Thyroid gland (tissue), 4 donors: ENCODE data around the gene LRRC47. TPM values are rescaled to one million over a fixed set of nuclear protein-coding genes. Genes with fewer than 3 reads are reported as not detected.

Experiments
- DNase-seq, 2 donors: peaks; one replicate each; pipeline ENCODE4 v3.0.0-alpha.2; 2019
- H3K27ac ChIP-seq, 3 donors: fragments of 200-600 bp; sonication (generic); 1 replicate in 2 of 3; 2 replicates in 1 of 3; pipeline ENCODE4 v1.5.1; 2016 to 2019; ENCODE audit warnings: mild to moderate bottlenecking in 1 of 3, moderate library complexity in 1 of 3
- H3K27me3 ChIP-seq: fragments of 200-600 bp; sonication (generic); one replicate; pipeline ENCODE4 v1.5.1; 2019
- H3K36me3 ChIP-seq, 2 donors: fragments of 200-600 bp; sonication (generic); one replicate each; pipeline ENCODE4 v1.5.1; 2016 to 2019
- H3K4me1 ChIP-seq, 2 donors: fragments of 200-600 bp; sonication (generic); one replicate each; pipeline ENCODE4 v1.5.1; 2017 to 2019
- H3K4me3 ChIP-seq, 3 donors: fragments of 200-600 bp; sonication (generic); replicated peaks in 1 of 3; 1 replicate in 2 of 3; 2 replicates in 1 of 3; pipeline ENCODE4 v1.5.1; 2016; ENCODE audit warnings: mild to moderate bottlenecking in 1 of 3
- H3K9me3 ChIP-seq: fragments of 200-600 bp; sonication (generic); one replicate; pipeline ENCODE4 v1.5.1; 2017
- POLR2A ChIP-seq, 2 donors: fragments of 450-650 bp; IDR thresholded peaks; one replicate each; pipeline ENCODE4 v1.6.1; 2017; ENCODE audit warnings: antibody characterized with exemption in 2 of 2, mild to moderate bottlenecking in 2 of 2, moderate library complexity in 1 of 2
- WGBS, 2 donors: methylation state at CpG; one replicate each; pipeline ENCODE4 v1.1.5; 2017; 5-methylcytosine and 5-hydroxymethylcytosine counted together
- intact Hi-C: fragments of 100-400 bp; cut with DNase I; formaldehyde crosslinking; loops from one replicate; pipeline ENCODE4 v1.15.1; 2023
- total RNA-seq, 4 donors: library from RNA; depleted of rRNA; stranded (reverse); fragments of >200 nt; gene quantifications; one replicate each; pipeline ENCODE4 v1.2.3, GENCODE V29; 2016
- TF ChIP-seq, protein P1 (sequence below), 6 experiments: fragments of 200-600 bp in 3 of 6; fragments of 450-650 bp in 3 of 6; sonication (generic) in 3 of 6; IDR thresholded peaks; one replicate each; pipeline ENCODE4 v1.5.1; 2016 to 2019; ENCODE audit warnings: antibody characterized with exemption in 6 of 6, mild to moderate bottlenecking in 2 of 6, inconsistent platforms in 1 of 6, moderate library complexity in 1 of 6

Gene LRRC47
- total RNA-seq, 4 donors from 2014 or later, result 38.7 to 45.2 (median 43.7) TPM

GRCh38 chr1:3778590-3779264 lies 17.6 kb downstream of the LRRC47 start:
- no peak overlapping the region for H3K27ac ChIP-seq
- intact Hi-C loops, result no loop called here
- DNase-seq, result no peak

GRCh38 chr1:3777647-3778589 lies 18.4 kb downstream of the LRRC47 start:
- Histone ChIP-seq H3K36me3 (peaks cover 30 to 38% of the 10 kb centered on the region in 2 donors), H3K4me1 (peaks cover 31 to 45% of the 10 kb centered on the region in 2 donors), H3K27me3 (no peaks in the 10 kb centered on the region), H3K9me3 (no peaks in the 10 kb centered on the region), H3K4me3 (no peak overlapping the region), H3K27ac (peak overlapping the region in 1 of 3 donors; percentile 65)
- WGBS, 2 donors, result 78 to 94% methylated on average over 12 to 13 of the region's 20 CpGs
- intact Hi-C loops, result no loop called here
- no peak for DNase-seq
- TF ChIP-seq, protein P1, sequence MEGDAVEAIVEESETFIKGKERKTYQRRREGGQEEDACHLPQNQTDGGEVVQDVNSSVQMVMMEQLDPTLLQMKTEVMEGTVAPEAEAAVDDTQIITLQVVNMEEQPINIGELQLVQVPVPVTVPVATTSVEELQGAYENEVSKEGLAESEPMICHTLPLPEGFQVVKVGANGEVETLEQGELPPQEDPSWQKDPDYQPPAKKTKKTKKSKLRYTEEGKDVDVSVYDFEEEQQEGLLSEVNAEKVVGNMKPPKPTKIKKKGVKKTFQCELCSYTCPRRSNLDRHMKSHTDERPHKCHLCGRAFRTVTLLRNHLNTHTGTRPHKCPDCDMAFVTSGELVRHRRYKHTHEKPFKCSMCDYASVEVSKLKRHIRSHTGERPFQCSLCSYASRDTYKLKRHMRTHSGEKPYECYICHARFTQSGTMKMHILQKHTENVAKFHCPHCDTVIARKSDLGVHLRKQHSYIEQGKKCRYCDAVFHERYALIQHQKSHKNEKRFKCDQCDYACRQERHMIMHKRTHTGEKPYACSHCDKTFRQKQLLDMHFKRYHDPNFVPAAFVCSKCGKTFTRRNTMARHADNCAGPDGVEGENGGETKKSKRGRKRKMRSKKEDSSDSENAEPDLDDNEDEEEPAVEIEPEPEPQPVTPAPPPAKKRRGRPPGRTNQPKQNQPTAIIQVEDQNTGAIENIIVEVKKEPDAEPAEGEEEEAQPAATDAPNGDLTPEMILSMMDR (IDR thresholded peaks at IDR 0.05), result no peak
- TF ChIP-seq POLR2A (IDR thresholded peaks at IDR 0.05), result no peak

More at GRCh38 chr1:3778590-3779264, 17.6 kb downstream of the LRRC47 start:
- no peaks in the 10 kb centered on the region for H3K27me3 ChIP-seq
- WGBS, 2 donors, result 60 to 78% methylated on average over 7 to 12 of the region's 14 CpGs
- TF ChIP-seq, protein P1 (IDR thresholded peaks at IDR 0.05), result no peak
- no peak for TF ChIP-seq POLR2A (IDR thresholded peaks at IDR 0.05)
- no peak overlapping the region for H3K4me3 ChIP-seq
- no peaks in the 10 kb centered on the region for H3K9me3 ChIP-seq
- peaks cover 28 to 37% of the 10 kb centered on the region in 2 donors for H3K4me1 ChIP-seq
- peaks cover 34 to 44% of the 10 kb centered on the region in 2 donors for H3K36me3 ChIP-seq

GRCh38 chr1:3777078-3777547 lies 19.2 kb downstream of the LRRC47 start:
- Histone ChIP-seq H3K4me1 (peaks cover 34 to 48% of the 10 kb centered on the region in 2 donors), H3K27ac (peak overlapping the region; percentile 65 to 82 (median 80)), H3K4me3 (no peak overlapping the region), H3K27me3 (no peaks in the 10 kb centered on the region), H3K36me3 (peaks cover 22 to 31% of the 10 kb centered on the region in 2 donors), H3K9me3 (no peaks in the 10 kb centered on the region)
- peak; percentile 62 to 70 for DNase-seq
- intact Hi-C loops, result no loop called here
- WGBS, 2 donors, result 48% methylated on average over 9 of the region's 10 CpGs; no CpG with 5 or more reads in 1 of the 2 donors
- TF ChIP-seq POLR2A (IDR thresholded peaks at IDR 0.05), result no peak
- TF ChIP-seq, protein P1 (IDR thresholded peaks at IDR 0.05), result no peak

DNA sequence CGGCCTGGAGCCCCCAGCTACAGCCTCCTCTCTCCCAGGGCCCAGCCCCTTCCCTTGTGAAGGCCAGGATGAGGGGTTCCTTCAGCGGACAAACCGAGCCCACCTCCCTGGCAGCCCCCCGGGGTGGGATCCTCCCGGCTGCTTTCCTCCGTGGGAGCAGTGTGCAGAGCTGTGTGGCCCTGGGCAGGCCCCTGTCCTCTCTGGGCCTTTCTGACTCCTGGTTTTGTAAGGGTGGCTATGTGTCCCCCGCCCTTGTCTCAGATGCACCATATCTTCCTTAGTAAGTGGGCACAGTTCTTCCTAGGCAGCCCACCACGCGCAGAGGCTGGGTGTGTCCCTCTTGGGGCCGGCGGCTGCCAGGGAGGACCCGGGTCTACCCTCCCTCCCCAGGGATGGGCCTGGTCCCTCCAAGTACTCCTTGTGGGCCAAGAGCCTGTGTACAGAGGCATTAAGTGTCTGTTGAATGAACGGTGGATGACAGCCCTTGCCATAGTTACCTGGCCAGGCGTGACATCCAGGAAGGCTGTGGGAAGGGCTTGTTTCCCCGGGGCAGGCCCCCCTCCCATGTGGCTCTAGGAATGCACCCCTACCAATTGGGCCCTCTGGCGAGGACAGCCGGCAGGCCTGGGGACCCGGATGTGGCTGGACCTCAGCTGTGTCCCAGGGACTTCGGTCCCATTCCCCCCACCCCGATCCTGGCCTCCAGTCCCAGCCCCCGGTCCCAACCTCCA lies 19.9 kb downstream of the LRRC47 start:
- H3K4me3 ChIP-seq, result no peak overlapping the region
- H3K27me3 ChIP-seq, result no peaks in the 10 kb centered on the region
- H3K9me3 ChIP-seq, result no peaks in the 10 kb centered on the region
- TF ChIP-seq, protein P1 (IDR thresholded peaks at IDR 0.05), result no peak
- TF ChIP-seq POLR2A (IDR thresholded peaks at IDR 0.05), result no peak
- H3K27ac ChIP-seq, result peak overlapping the region; percentile 65 to 82 (median 80)
- intact Hi-C loops, result no loop called here
- H3K36me3 ChIP-seq, result peaks cover 15 to 24% of the 10 kb centered on the region in 2 donors
- peaks cover 41 to 55% of the 10 kb centered on the region in 2 donors for H3K4me1 ChIP-seq
- DNase-seq, result peak; percentile 86 to 90
- 35 to 42% methylated on average over 5 to 6 of the region's 21 CpGs for WGBS, 2 donors
